Pancreas (tissue), 10 donors: ENCODE results near the gene ZNF444. TPM values are rescaled to one million over a fixed set of nuclear protein-coding genes. Genes with fewer than 3 reads are reported as not detected.
"Not testable (repeated sequence)": the region's sequence is repeated elsewhere in the genome, so short reads cannot be mapped to it uniquely, and the experiment has no call there.

ENCODE experiments used
- ATAC-seq, 4 donors: fragments of 200-7000 bp; cut with Tn5 transposase; one replicate each; pipeline versions ENCODE4 v1.8.0 to v1.9.1; 2020; ENCODE audit warnings: mild to moderate bottlenecking in 4 of 4, moderate library complexity in 4 of 4
- DNase-seq, 6 donors: peaks; one replicate each; pipeline ENCODE4 v3.0.0-alpha.2; 2020
- FAIRE-seq: peaks from 2 replicates; lab custom pipeline; 2012; peaks lifted over from hg19 to GRCh38; lab: Jason Lieb, UNC
- H3K27ac ChIP-seq, 4 donors: fragments of 200-600 bp; sonication (generic); 1 replicate in 3 of 4; 2 replicates in 1 of 4; pipeline versions ENCODE4 v1.5.0 to v1.8.0; 2020
- H3K27me3 ChIP-seq, 4 donors: fragments of 200-600 bp; one replicate each; pipeline ENCODE4 v1.8.0; 2021
- H3K36me3 ChIP-seq, 3 donors: fragments of 200-600 bp; sonication (generic) in 1 of 3; one replicate each; pipeline versions ENCODE4 v1.5.0 to v1.8.0; 2020 to 2021
- H3K4me1 ChIP-seq, 3 donors: fragments of 200-600 bp; one replicate each; pipeline ENCODE4 v1.8.0; 2021
- H3K4me3 ChIP-seq, 4 donors: fragments of 200-600 bp; sonication (generic) in 2 of 4; one replicate each; pipeline versions ENCODE4 v1.5.0 to v1.8.0; 2020 to 2021
- H3K9me3 ChIP-seq, 4 donors: fragments of 200-600 bp; one replicate each; pipeline ENCODE4 v1.8.0; 2021
- WGBS, 2 donors: extraction: QIAGEN DNeasy Blood & Tissue Kit; methylation state at CpG; one replicate each; pipeline ENCODE4 v1.1.7; 2013; 5-methylcytosine and 5-hydroxymethylcytosine counted together
- intact Hi-C, 3 donors: fragments of 100-400 bp; cut with DNase I; formaldehyde crosslinking; loops; one replicate each; pipeline versions ENCODE4 v1.11.1 to v1.14.2; 2022
- polyA plus RNA-seq, 2 donors: library from polyadenylated mRNA; stranded (reverse); fragments of 200-250 nt; gene quantifications; one replicate each; pipeline ENCODE4 v1.2.3, GENCODE V29; 2013
- total RNA-seq, 6 donors: library from RNA; stranded (reverse); fragmentation: NEBNext Ultra II Directional in 4 of 6; extraction: Animal tissue kit (Norgen Biotek cat#: 25700) in 4 of 6; gene quantifications; one replicate each; pipeline versions ENCODE4 v1.2.1 to v1.2.4, GENCODE V29; 2021 to 2023
- TF ChIP-seq, protein P1 (sequence below), 4 donors: fragments of 200-600 bp; sonication (generic) in 3 of 4; IDR thresholded peaks; one replicate each; pipeline versions ENCODE4 v1.5.0 to v1.8.0; 2021; ENCODE audit warnings: antibody characterized with exemption in 4 of 4
- donor health status: healthy with polysubstance abuse.
- donor health status: DM: no; HTN: no; CAD: no; lungs with moderate emphysema.
- donor health status: DM: no; HTN: no; CAD: no.
- donor health status: control.
- donor health status: control.
- donor health status: Bipolar disorder and iron deficiency.
- donor health status: DM: yes; HTN: yes; CAD: no.
- donor health status: DM: no; HTN: no; CAD: no.
- donor health status: DM: no; HTN: no; CAD: no.
- donor health status: DM: yes; HTN: yes; CAD: no.

The ZNF444 gene
- total and polyA plus RNA-seq, 8 donors, result 27.9 to 99.0 (median 34.2) TPM

DNA sequence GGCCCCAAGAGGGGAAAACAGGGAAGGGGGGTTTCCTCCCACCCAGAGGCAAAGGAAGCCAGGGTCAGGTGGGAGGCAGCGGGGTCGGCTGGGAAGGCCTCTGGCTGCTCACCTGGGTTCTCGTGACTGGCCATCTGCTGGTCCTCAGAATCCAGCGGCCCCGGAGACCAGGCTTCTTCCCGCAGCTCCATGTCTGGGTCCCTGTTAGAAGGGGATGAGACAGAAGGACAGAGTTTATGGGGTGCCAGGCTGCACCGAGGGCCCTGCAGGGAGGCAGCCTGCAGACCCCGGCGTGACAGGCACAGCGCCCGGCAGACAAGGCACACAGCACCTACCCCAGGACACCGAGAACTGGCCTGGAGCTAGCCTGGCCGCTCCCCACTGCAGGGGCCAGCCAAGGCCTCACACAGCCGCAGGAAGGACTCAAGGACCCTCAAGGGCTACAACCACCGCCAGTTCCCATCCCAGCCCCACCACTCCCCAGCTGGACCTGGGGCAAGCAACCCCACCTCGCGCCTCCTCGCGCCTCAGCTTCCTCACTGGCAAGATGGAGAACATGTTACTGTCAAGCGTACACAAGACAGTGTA, 38.0 kb upstream of the ZNF444 start:
- no peak overlapping the region for H3K27ac ChIP-seq
- no peak for FAIRE-seq
- intact Hi-C loops, result loop anchor here (5.0 to 10.0 kb wide), 3 partner anchors 52 to 74 kb away; partner anchors contain the start of gene GALP (in 1 of the 3)
- DNase-seq, result peak in 1 of 6 donors; percentile 65
- TF ChIP-seq, protein P1, sequence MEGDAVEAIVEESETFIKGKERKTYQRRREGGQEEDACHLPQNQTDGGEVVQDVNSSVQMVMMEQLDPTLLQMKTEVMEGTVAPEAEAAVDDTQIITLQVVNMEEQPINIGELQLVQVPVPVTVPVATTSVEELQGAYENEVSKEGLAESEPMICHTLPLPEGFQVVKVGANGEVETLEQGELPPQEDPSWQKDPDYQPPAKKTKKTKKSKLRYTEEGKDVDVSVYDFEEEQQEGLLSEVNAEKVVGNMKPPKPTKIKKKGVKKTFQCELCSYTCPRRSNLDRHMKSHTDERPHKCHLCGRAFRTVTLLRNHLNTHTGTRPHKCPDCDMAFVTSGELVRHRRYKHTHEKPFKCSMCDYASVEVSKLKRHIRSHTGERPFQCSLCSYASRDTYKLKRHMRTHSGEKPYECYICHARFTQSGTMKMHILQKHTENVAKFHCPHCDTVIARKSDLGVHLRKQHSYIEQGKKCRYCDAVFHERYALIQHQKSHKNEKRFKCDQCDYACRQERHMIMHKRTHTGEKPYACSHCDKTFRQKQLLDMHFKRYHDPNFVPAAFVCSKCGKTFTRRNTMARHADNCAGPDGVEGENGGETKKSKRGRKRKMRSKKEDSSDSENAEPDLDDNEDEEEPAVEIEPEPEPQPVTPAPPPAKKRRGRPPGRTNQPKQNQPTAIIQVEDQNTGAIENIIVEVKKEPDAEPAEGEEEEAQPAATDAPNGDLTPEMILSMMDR (IDR thresholded peaks at IDR 0.05), result no peak
- no peaks in the 10 kb centered on the region for H3K27me3 ChIP-seq
- ATAC-seq, result no peak
- H3K4me3 ChIP-seq, result no peak overlapping the region
- H3K36me3 ChIP-seq, result peaks cover 0 to 12% (median 4%) of the 10 kb centered on the region in 3 donors
- WGBS, 2 donors, result 86 to 87% methylated on average over 20 of the region's 20 CpGs
- H3K4me1 ChIP-seq, result peaks cover 4 to 7% (median 5%) of the 10 kb centered on the region in 3 donors
- no peaks in the 10 kb centered on the region for H3K9me3 ChIP-seq

DNA sequence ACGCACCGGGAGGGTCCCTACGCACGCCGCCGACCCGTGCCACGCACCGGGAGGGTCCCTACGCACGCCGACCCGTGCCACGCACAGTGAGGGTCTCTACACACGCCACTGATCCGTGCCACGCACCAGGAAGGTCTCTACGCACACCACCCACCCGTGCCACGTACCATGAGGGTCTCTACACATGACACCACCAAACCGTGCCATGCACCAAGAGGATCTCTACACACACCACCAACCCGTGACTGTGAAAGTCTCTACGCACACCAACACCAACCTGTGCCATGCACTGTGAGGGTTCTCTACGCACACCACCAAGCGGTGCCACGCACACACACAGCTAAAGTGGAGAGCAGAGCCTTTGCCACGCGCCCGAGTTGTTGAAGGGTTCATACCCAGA, 36.7 kb upstream of the ZNF444 start:
- no peaks in the 10 kb centered on the region for H3K27me3 ChIP-seq
- DNase-seq (no peak), ATAC-seq (no peak), FAIRE-seq (no peak)
- H3K4me3 ChIP-seq, result no peak overlapping the region
- TF ChIP-seq, protein P1 (IDR thresholded peaks at IDR 0.05), result no peak
- H3K9me3 ChIP-seq, result no peaks in the 10 kb centered on the region
- H3K27ac ChIP-seq, result no peak overlapping the region
- H3K36me3 ChIP-seq, result peaks cover 0 to 12% (median 4%) of the 10 kb centered on the region in 3 donors
- 92 to 93% methylated on average over 22 to 29 of the region's 29 CpGs for WGBS, 2 donors
- intact Hi-C loops, result loop anchor here (5.0 to 10.0 kb wide), 3 partner anchors 50 to 73 kb away; partner anchors contain the start of gene GALP (in 1 of the 3)
- peaks cover 15 to 19% (median 16%) of the 10 kb centered on the region in 3 donors for H3K4me1 ChIP-seq

DNA sequence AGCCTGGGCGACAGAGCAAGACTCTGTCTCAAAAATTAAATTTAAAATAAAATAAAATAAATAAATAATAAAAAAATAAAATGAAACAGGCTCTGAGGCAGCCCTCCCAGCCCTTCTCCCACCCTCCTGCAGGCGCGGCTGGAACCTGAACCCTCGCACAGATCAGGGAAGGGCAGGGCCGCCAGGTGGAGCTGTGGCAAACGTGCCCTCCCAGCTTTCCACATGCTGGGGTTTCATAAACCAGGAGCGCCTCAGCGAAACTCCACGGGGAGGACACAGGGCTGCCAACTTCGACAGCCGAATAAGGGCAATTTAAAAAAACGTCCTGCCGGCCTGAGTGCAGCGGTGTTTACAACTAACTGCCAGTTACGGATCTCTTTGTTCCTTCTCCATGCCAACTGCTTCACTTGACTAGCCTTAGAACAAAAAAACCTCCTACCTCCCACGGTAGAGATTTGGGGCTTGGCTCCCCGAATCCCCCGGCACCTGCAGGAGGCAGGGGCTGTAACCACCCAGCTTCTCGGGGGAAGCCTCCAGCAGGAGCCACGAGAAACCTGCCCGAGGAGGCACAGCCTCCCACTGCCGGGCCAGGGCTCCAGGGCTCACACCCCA, 35.9 kb upstream of the ZNF444 start:
- peak; percentile 72 to 91 (median 88) for ATAC-seq
- peak; percentile 78 for FAIRE-seq
- Histone ChIP-seq H3K4me1 (peaks cover 22 to 27% (median 23%) of the 10 kb centered on the region in 3 donors), H3K27ac (peak overlapping the region; percentile 36 to 81 (median 70)), H3K9me3 (no peaks in the 10 kb centered on the region), H3K4me3 (no peak overlapping the region), H3K36me3 (peaks cover 0 to 12% (median 4%) of the 10 kb centered on the region in 3 donors), H3K27me3 (no peaks in the 10 kb centered on the region)
- DNase-seq, result peak; percentile 74 to 92 (median 80)
- TF ChIP-seq, protein P1 (IDR thresholded peaks at IDR 0.05), result peak; percentile 54 to 78 (median 73)
- intact Hi-C loops, result loop anchor here in 2 of 3 donors (5.0 to 10.0 kb wide), 2 partner anchors 47 to 50 kb away; no protein-coding TSS in a partner anchor
- 14 to 16% methylated on average over 22 of the region's 22 CpGs for WGBS, 2 donors

DNA sequence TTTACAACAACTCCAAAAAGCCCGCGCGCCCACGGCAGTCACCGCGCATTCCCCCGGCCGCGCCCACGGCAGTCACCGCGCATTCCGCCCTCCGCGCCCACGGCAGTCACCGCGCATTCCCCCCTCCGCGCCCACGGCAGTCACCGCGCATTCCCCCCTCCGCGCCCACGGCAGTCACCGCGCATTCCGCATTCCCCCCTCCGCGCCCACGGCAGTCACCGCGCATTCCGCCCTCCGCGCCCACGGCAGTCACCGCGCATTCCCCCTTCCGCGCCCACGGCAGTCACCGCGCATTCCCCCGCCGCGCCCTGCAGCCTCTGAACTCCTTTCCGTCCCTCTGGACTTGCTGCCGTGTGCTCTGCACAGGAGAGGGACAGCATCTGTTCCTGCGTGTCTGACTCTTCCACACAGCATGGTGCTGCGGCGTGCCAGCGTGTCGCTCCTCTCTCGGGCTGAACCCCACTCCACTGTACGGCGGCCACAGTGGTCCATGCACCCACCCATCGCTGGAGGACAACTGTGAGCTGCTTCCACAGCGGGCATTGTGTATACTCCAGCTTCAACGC, 35.2 kb upstream of the ZNF444 start:
- peaks cover 0 to 12% (median 4%) of the 10 kb centered on the region in 3 donors for H3K36me3 ChIP-seq
- H3K9me3 ChIP-seq, H3K27me3 ChIP-seq, FAIRE-seq, ATAC-seq, H3K4me3 ChIP-seq: not testable (repeated sequence)
- peaks cover 28 to 34% (median 30%) of the 10 kb centered on the region in 3 donors for H3K4me1 ChIP-seq
- H3K27ac ChIP-seq, result peak overlapping the region; percentile 36 to 81 (median 70)
- peak in 1 of 6 donors; percentile 63 for DNase-seq
- intact Hi-C loops, result loop anchor here in 2 of 3 donors (5.0 to 10.0 kb wide), 2 partner anchors 46 to 49 kb away; no protein-coding TSS in a partner anchor
- 94 to 96% methylated on average over 61 of the region's 61 CpGs for WGBS, 2 donors

DNA sequence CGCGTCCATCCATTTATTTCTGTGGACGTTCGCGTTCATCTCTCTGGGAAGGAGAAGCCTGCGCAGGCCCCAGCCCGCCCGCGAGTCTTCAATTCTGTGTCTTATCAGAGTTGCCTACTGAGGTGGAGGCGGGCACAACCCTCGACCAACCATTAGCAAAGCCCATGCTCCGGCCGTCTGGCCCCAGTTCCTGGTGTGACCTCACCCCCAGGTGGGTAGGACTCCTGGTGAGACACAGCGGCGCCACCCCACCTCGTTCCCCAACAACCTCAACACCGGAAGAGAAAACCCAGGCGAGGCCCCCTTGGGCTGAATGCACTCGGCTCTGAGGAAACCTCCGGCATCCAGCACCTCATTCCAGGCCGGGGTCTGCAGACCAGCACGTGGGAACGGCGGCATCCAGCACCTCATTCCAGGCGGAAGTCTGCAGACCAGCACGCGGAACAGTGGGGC, 34.7 kb upstream of the ZNF444 start:
- H3K9me3 ChIP-seq, result no peaks in the 10 kb centered on the region
- peaks cover 33 to 39% (median 35%) of the 10 kb centered on the region in 3 donors for H3K4me1 ChIP-seq
- H3K27me3 ChIP-seq, result no peaks in the 10 kb centered on the region
- peak overlapping the region in 1 of 4 donors; percentile 8 for H3K27ac ChIP-seq
- intact Hi-C loops, result loop anchor here in 2 of 3 donors (5.0 to 10.0 kb wide), 2 partner anchors 46 to 48 kb away; no protein-coding TSS in a partner anchor
- no peak overlapping the region for H3K4me3 ChIP-seq
- WGBS, 2 donors, result 81 to 84% methylated on average over 27 of the region's 27 CpGs
- TF ChIP-seq, protein P1 (IDR thresholded peaks at IDR 0.05), result no peak
- H3K36me3 ChIP-seq, result peaks cover 0 to 12% (median under 1%) of the 10 kb centered on the region in 3 donors
- ATAC-seq, result no peak
- peak in 2 of 6 donors; percentile 42 to 76 for DNase-seq
- no peak for FAIRE-seq
